HG02884 (cell line): ENCODE data around the gene PHTF1.

Experiments used
- ATAC-seq: cut with Tn5 transposase; IDR thresholded peaks from one replicate; pipeline ENCODE4 v1.9.1; 2021; ENCODE audit warnings: mild to moderate bottlenecking, moderate library complexity; ENCODE audit not compliant: unreplicated experiment

Gene PHTF1

DNA sequence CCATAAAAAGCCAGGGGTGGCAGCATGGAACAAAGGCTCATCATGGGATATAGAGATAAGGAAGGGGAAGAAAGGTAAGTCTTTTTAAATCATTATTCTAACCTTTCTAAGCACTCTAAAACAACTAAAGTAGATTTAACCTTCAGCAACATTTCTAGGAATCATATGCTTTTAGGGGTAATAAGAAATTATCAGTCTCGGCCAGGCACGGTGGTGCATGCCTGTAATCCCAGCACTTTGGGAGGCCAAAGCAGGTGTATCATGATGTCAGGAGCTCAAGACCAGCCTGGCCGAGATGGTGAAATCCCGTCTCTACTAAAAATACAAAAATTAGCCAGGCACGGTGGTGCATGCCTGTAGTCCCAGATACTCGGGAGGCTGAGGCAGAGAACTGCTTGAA, 20.3 kb upstream of the PHTF1 start:
- ATAC-seq, result no peak

DNA sequence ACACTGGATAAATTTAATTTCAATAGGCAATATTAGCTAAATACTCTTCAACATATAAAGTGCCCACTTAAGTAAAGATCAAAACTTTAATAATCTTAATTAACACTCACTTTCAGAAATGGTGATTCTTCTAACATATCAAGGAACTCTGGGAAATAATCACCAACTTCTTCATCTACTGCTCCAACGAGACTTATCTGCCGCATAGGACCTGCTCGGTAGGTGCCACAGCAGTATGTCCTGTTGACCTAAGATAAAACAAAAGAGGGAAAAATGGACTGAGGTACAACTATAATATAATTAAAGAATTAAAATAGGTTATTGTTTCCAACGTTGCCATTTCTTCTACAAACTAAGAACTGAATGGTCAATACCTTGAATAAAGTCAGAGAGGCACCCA, 18.3 kb upstream of the PHTF1 start:
- ATAC-seq, result no peak

DNA sequence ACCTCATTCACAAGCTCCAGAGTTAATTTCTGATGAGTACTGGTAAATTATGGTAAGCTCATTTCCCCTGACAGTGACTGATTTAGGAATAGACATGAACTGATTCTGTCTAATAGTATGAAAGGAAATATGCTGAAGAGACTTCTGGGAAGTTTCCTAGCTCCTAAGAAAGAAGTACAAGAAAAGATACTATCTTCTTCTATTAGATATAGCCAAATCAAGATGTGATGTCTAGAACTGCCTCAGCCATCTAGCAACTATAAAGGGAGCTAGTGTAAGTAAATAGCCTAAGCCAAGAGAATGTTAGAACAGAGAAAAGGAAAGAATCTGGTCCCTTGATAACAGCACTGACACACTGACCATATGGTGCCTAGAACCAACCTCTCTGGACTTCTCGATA, 10.7 kb upstream of the PHTF1 start:
- ATAC-seq, result no peak

DNA sequence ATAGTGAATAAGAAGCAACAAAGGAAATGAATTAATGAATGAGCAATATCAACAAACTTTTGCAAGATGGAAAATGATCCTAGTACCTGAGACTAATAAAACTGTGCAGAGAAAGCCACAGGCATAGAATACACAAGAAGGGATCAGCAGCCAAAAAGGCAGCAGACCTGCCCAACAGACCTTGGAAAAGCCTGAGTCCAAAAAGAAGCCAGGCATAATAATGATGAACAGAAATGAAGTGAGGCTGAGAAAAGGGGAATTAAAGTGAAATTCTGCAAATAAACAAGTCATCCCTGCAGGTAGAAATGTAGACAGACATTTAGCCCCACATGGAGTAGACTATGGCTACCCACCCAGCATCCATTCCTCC, 10.3 kb upstream of the PHTF1 start:
- no peak for ATAC-seq

DNA sequence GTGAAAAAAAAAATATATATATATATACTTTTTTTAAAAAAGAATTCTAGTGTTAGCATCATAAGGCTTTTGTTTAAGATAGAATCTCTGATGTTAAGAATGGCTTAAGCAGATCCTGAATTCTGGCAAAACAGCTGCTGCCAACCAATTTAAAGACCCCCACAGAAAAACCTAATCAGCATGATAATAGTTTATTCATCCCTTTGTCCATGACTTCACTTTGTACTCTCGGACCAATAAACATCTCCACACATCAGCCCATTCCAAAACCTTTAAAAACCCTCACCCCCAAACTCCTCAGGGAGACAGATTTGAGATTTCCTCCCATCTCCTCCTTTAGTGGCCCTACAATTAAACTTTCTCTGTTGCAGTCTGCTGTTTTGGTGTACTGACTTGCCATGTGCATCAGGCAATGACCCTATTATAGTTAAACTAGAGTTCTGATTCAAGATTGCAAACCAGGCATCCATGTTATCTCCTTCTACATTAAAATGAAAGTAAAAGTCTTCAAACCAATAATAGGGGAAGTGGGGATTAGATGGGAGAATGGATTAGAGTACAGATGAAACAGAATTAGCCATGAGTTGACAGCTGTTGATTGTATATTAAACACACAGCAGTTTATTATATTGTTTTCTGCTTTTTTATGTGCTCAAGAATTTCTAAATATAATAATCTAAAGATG, 9.8 kb upstream of the PHTF1 start:
- no peak for ATAC-seq

DNA sequence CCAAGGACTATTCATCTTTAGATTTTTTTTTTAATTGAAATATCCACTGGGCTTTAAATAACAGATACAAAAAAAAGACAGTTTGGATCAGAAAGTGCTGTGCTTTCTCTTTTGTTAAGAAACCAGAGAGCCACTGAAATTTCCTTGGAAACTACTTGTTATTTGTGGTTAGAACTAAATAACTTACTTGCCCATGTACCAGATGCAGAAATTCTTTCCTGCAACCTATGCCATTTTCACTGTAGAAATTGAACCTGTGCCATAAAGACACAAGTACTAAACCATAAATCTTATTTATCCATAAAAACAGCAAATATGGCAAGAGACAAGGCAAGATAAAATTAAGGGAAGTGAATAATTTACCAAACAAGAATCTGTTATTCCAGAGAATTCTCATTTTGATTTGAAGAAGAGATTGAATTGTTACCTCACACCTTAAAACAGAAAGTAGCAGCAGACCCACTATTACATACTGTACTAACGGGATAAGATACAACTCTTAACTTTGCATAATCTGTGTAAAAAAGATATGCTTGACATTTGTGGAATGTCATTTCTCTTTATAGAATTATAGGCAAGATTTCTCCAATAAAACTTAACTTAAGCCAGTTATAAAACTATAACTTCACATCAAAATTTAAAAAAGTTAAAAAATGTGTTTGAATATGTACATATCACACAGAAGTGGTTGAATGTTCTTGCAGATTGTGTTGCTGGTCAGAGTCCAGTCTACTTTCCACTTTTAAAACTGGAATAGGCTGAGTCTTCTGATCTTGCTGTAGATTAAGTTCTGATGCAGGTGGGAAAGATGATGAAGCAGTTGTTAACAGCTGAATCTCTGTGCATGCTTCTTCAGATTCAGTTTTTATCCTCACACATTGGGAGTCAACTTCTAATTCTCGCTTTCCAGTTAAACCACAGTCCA, 6.3 kb upstream of the PHTF1 start:
- ATAC-seq, result no peak

DNA sequence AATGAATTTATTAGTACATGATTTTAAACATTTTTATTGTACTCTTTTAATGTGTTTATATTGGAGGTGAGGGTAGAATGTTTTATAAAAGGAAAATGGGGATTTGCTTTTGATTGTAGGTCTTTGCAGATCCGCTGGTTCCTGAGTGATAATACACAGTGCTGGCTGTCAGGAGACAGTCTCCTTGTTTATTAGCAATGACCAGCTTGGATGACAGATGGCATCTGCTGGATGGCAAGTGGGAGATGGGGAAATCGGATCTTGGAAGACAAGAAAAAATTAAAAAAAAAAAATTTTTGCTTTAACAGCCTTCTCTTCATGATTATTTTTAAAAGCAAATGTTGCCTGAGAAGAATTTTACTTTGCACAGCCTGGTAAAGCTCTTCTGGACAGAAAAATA, 4.4 kb upstream of the PHTF1 start:
- no peak for ATAC-seq

DNA sequence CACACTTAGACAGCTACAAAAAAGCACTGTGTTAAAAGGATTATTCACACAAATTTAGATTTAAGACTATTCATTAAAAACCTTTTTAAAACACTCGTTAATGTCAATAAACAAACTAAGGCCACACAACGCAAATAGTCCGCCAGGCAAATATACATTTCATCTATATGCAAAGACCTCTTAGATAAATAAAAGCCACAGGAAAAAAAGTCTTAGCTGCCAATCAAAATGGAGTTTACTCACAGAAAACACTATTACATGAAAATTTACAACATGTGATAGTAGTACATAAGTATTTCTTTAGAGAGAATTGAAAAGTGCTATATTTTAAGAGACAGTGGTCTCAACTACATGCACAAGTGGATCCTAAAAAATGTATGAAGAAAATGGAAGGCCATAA, 2.7 kb upstream of the PHTF1 start:
- ATAC-seq, result no peak

DNA sequence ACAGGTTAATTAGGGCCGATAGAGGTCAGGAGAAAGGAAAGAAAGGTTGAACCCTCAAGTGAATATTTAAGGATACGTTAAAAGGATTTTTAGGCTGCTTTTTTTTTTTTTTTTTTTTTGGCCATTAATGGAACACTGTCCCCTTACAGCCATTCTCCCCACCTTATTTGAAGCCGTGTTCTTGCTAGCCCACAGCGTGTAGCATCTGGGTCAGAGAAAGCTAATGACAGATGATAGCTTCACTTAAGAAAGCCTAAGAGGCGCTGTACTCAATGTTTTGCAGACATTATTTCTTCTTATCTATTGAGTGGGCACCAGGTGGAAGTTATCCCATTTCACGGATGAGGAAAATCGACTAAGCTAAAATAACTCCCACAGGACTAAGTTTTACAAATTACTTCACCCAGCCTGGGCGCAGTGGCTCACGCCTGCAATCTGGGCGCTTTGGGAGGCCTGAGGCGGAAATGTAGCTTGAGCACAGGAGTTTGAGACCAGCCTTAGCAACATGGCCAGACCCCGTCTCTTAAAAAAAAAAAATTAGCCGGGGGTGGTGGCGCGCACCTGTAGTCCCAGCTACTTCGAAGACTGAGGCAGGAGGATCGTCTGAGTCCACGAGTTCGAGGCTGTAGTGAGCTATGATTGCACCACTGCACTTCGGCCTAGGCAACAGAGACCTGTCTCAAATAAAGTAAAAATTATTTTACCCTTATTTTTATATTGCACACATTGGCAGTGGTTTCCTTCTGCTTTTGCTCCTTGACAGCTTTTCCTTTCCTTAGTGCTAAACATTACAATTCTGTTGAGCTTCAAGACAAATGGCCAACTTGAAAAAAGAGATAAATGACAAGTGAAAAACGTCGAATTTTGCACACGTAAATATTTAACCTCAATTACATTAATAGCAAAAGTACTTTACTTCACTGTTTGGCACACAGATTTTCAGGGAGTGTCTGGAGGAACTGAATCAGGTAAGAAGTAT, 1.1 kb upstream of the PHTF1 start:
- ATAC-seq, result no peak

DNA sequence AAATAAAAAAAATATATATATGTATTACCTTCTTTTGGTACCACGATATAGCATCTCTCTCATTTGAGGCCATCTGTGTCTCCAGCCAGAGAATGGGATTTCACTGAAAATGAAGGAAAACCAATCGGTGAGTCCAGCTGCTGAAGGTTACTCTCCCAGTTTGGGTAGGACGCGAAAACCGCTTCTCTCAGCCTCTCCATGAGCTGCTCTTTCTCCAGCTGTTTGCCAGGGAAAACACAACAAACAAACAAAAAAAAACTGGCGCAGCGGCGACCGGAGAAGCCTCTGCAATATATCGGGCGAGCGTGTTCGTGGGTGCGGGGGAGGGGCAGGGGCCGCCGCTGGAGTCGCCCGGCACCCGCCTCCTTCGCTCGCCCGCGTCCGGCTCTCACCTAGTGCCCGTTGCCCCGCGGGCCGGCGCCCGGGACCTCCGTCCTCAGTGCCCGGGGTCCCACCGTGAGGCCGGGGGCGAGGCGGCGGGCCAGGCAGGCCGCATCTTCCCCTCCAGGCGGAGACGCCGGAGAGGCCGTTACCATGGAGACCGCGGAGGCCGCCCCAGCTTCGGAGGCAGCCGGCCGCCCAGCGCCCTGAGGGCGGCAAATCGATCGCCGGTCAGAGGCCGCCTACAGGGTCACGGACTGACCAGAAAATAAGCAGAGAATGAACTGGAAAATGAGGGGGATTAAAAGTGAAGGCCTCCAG, 504 bp downstream of the PHTF1 start:
- ATAC-seq, result peak; percentile 61

DNA sequence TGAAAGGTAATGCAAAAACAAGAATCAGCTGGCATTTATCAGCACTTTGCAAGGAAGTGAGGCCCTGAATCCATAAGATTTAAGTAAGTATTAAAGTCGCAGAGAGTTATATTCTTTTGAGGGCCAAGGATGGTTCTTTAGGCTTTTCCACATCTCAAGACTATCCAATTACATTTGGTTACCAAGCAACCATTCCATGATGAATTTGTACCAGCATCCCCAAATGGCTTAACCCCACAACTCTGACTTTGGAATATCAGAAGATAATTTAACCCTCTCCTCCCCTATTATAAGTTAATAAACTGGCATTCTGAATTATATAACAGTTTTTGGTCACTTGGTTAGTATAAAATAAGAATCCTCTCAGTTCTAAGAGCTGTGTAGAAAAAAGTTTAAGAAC, 2.8 kb downstream of the PHTF1 start:
- ATAC-seq, result no peak

DNA sequence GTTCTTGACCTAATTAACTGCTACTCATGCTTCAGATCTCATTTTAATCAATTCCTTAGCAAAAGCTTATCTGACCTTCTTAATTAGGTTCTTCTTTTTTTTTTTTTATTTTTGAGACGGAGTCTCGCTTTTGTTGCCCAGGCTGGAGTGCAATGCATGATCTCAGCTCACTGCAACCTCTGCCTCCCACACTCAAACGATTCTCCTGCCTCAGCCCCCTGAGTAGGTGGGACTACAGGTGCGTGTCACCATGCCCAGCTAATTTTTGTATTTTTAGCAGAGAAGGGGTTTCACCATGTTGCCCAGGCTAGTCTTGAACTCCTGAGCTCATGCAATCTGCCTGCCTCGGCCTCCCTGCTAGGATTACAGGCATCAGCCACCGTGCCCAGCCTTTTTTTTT, 6.0 kb downstream of the PHTF1 start:
- peak; percentile 43 for ATAC-seq

DNA sequence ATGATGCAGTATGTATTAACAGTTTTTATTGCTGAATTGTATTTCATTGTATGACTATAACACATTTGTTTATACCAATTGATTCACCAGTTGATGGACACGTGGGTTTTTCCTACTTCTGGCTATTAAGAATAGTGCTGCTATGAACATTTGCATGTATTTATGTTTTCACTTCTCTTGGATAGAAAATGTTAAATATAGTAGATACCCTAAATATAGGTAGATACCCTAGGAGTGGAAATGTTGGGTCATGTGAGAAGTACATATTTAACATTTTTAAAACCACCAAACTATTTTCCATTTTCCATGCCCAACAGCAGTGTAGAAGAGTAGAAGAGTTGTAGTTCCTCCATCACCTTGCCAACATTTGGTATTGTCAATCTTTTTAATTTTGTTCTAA, 7.8 kb downstream of the PHTF1 start:
- no peak for ATAC-seq

DNA sequence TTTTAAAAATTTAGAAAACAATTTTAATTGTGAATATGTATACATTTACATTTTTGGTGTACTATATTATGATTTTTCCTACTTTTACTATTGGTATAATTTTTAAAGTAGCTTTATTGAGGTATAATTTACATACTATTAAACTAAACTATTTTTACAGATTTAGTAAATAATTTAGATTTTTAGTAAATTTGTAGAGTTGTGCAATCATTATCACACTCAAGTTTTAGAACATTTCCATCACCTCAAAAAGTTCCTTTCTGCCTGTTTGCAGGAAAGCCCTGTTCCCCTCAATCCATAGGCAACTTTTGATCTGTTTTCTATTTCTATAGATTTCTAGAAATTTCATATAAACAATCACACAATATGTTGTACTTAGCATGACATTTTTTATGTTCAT, 8.2 kb downstream of the PHTF1 start:
- ATAC-seq, result no peak

DNA sequence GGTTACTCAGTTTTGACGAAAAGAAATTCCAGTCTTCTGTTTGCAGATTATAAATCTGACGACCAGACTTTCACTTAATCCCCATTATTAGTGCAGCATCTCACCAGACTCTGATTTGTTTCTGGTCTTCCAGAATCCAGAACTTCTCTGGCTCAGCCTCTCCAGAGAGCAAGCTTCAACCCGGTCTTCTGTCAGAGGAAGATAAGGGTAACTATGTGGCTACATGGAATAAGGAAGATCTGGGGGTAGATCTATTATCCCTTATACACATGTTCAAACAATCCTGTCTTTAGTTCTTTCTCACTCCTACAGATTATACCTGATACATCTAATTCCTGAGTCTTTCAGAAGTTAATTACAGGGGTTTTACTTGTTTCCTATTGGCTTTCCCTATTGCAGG, 9.9 kb downstream of the PHTF1 start:
- ATAC-seq, result no peak

DNA sequence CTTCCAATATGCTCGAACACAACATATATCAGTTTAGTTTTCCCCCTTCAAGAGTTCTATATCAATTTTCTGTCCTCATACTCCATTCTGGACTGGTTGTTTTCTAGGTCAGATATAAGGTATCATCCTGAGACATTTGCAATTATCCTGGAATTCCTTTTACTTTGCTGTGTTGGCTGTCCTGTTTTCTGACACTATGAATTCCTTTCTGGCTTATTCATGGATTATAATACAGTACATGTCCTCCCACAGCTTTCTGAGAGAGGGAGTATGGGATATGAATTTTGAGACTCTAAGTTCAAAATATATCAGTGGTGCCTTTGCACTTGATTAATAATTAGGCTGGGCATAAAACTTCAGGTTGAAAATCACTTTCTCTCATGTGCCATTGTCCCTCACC, 11.9 kb downstream of the PHTF1 start:
- ATAC-seq, result no peak

DNA sequence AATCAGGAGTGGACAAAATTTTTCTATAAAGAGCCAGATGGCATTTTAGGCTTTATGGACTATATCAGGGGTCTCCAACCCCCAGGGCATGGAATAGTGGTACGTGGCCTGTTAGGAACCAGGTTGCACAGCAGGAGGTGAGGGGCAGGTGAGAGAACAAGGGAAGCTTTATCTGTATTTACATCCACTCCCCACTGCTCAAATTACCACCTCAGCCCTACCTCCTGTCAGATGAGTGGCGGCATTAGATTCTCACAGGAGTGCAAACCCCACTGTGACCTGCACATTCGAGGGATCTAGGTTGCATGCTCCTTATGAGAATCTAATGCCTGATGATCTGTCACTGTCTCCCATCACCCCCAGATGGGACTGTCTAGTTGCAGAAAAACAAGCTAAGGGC, 13.9 kb downstream of the PHTF1 start:
- ATAC-seq, result no peak

DNA sequence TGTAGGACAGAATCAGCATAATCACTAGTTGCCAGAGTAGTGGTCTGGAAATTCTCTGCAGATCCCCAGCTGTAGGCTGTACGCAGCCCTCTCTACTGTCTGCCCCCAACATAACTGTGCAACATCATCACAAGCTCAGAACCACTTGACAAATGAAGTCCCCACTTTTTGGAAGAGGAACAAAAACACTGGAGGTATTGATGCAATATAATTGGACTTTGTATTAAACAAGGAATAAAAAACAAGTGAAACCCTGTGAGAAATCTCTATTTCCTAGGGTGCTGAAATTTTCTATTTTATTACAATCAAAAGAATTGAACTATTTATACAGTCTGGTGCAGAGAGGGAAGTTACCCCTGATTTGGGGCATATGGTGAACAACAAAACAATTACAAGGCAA, 15.2 kb downstream of the PHTF1 start:
- ATAC-seq, result no peak

DNA sequence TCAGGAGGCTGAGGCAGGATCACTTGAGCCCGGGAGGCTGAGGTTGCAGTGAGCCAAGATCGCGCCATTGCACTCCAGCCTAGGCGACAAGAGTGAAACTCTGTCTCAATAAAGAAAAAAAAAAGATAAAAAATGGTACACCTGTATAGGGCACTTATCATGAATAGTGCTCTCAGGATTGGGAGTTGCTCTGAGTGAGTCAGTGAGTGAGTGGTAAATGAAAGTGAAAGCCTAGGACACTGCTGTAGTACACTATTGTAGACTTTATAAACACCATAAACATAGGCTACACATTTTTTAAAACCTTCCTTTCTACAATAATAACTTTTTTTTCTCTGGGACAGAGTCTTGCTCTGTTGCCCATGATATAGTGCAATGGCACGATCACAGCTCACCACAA, 16.8 kb downstream of the PHTF1 start:
- ATAC-seq, result no peak

DNA sequence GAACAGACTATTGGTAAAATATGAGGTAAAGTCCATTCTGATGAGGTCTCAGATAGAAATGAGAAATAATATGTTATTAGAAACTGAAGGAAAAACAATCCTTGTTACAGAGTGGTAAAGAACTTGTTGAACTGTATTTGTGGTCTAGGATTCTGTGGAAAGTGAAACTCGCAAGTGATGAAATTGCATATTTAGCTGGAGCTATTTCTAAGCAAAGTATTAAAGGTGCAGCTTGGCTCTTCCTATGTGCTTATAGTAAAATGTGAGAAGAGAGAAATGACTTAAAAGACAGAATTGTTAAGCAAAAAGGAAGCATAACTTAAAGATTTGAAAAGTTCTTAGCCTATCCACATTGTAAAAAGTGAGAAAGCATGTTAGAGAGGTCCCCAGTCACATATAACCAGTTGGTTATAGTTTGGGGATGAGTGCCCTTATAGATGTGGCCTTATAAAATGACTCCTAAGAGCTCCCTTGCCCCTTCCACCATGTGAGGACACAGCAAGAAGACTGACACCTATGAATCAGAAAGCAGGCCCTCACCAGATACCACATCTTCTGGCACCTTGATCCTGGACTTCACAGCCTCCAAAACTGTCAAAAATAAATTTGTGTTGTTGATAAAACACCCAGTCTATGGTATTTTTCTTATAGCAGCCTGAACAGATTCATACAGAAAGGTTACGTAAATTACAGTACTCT, 24.8 kb downstream of the PHTF1 start:
- no peak for ATAC-seq
